HT-29 (cell line): Measurements from ENCODE around the gene CCDC87. TPM values are rescaled to one million over a fixed set of nuclear protein-coding genes. Genes with fewer than 3 reads are reported as not detected.
"Not testable (repeated sequence)": the region's sequence is repeated elsewhere in the genome, so short reads cannot be mapped to it uniquely, and the experiment has no call there.

Experiments
- DNase-seq: peaks from one replicate; pipeline ENCODE4 v3.0.0-alpha.2; 2015; ENCODE audit warnings: low spot score
- total RNA-seq: library from RNA; depleted of rRNA; stranded (reverse); fragments of >200 nt; shearing (Covaris generic); gene quantifications from 2 replicates; pipeline ENCODE4 v1.2.3, GENCODE V29; 2014

The CCDC87 gene
- total RNA-seq, 1 experiment from 2014 or later, result 0.79 TPM

DNA sequence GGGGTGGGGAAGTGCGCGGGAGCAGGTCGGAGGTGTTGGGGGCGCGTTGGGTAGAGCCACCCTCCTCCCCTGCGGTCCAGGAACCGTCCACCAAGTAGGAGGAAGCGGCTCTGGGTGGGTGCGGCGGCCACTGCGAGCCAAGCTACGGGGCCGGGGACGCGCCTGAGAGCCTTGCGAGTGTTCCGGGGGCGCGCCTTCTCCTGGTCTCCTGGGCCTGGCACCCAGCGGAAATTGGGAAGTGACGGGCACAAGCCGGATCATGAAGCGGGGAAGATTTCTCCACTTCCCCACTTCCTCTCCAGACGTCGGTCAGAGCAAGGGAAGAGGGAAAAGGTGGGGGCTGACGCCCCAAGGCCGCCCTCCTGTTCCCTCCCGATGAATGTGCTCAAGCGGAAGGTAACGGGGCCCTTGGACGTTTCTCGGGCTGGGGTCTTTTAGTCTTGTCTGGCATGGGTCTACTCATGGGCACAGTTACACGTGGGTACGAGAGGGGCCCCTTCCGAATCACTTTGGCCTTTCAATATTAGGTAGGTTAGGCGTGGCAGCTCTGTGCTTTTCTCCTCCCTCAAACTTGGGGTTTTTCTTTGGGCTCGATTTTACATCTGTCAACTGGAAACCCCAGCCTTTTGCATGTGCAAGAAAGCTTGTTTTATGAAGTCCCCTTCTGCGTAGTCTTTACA, 24.4 kb upstream of the CCDC87 start:
- DNase-seq, result no peak

DNA sequence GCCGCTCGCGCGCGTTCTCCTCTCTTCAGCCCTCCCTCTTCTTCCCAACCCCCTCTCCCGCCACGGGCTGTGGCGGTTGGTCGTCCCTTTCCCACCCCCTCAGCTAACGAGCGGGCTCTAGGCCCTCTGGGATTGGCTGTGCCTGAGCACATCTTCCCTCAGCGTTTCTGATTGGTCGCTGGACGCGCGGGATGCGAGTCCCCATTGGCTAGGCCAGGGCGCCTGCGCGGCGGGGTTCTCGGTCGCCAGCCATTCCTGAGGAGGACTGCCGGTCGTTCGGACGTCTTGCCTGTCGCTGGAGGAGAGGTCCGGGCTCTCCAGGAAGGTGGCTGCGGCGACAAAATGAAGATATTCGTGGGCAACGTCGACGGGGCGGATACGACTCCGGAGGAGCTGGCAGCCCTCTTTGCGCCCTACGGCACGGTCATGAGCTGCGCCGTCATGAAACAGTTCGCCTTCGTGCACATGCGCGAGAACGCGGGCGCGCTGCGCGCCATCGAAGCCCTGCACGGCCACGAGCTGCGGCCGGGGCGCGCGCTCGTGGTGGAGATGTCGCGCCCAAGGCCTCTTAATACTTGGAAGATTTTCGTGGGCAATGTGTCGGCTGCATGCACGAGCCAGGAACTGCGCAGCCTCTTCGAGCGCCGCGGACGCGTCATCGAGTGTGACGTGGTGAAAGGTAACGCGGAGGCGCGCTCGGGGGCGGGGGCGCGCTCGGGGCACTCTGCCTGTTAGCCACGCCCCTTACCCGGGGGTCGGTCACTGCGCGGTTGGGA, 23.7 kb upstream of the CCDC87 start, which contains the start of gene RBM14:
TSS of gene RBM14 (plus strand) at position 252 of the 776 bp plus-strand sequence. CDS start at position 343, 91 bp downstream.
- peak; percentile 100 for DNase-seq

DNA sequence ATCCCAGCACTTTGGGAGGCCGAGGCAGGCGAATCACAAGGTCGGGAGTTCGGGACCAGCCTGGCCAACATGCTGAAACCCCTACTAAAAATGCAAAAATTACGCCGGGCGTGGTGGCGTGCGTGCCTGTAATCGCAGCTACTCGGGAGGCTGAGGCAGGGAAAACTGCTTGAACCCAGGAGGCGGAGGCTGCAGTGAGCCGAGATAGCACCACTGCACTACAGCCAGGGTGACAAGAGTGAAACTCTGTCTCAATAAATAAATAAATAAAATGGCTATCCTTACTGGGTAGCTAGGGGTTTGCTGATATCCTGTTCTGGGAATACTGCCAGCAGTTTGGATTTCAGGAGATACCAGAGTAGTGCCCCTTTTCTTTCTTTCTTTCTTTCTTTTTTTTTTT, 21.2 kb upstream of the CCDC87 start:
- DNase-seq, result no peak

DNA sequence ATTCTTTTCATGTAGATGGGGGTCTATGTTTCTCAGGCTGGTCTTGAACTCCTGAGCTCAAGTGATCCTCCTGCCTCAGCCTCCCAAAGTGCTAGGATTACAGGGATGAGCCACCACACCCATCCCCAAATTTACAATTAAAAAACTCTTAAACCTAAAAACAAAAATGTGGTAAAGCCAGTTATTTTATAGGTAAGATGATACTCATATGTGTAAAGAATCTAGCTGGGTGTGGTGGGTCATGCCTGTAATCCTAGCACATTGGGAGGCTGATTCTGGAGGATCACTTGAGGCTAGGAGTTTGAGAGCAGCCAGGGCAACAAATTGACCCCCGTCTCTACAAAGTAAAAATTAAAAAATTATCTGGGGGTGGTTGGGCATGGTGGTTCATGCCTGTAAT, 19.6 kb upstream of the CCDC87 start:
- DNase-seq, result no peak

DNA sequence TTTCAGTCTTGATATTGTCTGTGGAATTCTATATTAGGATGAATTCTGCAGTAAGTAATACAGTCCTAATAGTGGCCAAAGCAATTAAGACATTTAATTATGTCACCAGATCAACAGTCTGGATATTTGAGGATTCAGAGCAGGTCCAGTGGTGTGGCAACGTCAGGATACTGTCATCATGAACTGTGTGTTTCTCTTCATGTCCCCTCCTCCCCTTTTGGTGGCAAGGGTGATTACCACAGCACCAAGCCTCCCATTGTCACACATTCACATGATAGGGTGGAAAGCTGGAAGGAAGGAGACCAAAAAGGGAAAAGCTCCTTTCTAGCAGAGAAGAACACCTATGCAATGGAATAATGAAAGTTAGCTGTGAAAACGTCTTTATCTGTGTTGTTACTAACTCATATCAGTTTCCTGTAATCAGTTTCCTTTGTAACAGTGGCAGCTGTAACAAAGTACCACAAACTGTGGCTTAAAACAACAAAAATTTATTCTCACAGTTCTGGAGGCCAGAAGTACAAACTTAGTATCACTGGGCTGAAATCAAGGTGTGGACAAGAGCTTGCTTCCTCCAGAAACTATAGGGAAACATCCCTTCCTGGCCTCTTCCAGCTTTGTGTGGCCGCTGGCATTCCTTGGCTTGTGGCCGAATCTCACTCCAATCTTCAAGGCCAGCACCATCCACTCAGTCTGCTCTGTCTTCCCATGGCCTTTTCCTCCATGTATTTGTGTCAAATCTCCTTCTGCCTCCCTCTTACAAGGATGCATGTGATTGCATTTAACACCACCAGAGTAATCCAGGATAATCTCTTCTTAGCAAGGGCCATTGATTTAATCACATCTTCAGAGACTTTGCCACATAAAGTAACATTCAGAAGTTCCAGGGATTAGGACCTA, 17.1 kb upstream of the CCDC87 start:
- DNase-seq, result no peak

DNA sequence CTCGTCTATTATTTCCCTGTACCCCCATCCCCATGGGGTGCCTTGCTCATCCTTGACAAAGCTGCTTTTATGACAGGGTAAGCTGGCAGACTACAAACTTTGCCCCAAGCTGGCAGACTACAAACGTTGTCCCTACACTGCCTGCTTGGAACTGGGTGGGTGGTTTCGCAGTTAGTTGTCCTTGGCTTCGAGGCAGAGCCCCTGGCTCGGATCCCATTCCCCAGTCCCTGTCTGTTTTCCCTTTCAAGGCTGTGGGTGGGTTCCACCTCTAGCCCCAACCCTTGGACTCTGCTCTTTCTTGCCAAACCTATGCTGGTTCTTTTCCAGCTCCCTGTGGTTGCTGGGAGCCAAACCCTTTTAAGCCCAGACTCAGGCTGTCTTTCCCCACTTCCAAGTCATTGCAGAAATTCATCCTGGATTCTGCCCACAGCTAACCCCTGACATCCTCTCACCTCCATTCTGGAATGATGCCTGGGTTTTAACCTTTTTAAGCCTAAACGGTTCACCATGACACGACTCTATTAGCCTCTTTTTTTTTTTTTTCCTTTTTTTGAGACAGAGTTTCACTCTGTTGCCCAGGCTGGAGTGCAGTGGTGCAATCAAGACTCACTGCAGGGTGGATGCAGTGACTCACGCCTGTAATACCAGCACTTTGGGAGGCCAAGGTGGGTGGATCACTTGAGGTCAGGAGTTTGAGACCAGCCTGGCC, 14.4 kb upstream of the CCDC87 start:
- DNase-seq, result peak; percentile 58

DNA sequence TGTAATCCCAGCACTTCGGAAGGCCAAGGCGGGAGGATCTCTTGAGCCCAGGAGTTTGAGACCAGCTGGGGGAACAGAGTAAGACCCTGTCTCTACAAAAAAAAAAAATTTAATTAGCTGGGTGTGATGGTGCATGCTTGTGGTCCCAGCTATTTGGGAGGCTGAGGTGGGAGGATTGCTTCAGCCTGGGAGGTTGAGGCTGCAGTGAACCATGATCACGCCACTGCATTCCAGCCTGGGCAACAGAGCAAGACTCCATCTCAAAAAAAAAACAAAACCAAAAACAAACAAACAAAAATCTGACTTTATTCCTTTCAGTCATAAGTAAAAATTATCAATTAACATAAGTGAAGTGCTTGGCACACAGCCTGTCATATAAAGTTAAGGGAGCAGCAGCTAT, 13.7 kb upstream of the CCDC87 start:
- not testable (repeated sequence) for DNase-seq

DNA sequence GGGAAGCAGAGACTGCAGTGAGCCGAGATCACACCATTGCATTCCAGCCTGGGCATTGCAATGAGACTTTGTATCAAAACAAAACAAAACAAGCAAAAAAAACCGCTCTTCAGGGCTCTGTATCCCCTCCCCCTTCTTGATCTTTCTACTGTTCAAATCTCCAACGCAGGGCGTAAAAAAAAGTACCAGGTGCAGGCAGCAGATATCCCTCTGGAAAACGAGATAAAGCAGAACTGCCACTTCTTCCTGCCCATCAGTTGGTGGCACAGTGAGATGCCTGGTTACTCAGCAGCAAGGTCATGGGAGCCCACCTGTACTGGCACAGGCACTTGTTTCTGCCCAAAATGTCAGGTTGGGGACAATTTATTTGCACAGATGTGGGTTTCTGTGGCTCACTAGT, 11.3 kb upstream of the CCDC87 start:
- DNase-seq, result no peak

DNA sequence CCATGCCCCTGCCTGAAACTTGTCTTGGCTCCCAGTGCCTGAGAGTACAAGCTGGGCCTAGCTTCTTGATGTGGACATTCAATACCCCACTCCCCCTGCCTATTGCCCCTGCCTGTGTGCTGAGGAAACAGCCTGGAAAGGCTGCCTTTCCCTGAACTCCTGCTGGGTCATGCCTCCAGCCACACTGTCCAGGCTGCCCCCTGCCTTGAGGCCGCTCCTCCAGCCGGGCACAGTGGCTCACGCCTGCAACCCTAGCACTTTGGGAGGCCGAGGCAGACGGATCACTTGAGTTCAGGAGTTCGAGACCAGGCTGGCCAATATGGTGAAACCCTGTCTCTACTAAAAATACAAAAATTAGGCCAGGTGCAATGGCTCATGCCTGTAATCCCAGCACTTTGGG, 10.2 kb upstream of the CCDC87 start:
- no peak for DNase-seq

DNA sequence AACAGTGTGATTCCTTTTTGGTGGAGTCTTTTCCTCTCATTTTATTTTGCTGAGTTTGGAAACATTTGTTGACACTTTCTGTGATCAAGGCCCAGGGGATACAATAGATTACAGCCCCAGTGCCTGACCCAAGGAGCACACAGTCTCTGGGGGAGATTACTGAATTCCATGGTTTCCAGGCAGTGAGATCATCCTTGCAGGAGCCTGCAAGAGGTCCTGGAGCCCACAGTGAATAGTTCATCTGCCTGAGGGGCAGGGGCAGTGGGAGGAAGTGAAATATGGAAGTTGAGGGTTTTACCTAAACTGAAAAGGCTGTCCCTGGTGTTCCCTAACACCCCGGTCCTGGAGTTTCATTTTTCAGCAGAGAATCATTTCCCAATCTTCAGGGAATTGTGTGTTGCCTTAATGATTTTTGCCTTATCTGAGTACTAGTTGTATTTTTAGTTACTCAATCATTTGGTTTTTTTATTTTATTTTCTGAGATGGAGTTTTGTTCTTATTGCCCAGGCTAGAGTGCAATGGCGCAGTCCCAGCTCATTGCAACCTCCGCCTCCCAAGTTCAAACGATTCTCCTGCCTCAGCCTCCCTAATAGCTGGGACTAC, 7.9 kb upstream of the CCDC87 start:
- no peak for DNase-seq

DNA sequence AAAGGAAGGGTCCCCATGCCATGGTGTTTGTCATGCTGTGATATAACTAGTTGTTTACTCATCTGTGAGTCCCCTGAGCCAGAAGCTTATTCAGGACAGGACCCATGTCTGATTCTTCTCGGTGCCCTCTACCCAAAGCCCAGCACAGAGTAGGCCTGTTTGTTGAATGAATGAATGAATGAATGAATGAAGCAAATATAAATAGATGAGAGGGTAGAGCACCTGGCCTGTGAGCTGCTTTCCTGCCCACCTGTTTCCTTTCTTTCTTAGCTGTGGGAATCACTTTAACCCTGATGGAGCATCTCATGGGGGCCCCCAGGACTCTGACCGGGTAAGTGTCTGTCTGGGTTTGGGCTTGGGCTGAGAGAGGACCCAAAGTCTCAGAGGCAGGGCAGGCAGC, 7.4 kb upstream of the CCDC87 start:
- DNase-seq, result no peak

DNA sequence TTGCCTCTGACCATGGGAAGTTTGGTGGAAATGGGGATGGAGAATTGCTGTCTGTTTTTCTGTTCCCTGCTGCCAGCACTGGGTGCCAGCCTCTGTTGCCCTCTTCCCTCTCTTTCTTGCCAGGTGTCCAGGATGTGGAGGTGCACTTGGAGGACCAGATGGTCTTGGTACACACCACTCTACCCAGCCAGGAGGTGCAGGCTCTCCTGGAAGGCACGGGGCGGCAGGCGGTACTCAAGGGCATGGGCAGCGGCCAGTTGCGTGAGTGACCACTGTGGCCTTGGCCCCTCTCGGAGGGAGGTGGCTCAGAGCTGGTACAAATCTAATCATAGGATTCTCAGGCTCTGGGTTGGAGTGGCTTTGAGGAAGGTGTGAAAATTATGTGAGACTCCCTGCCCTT, 6.1 kb upstream of the CCDC87 start:
- no peak for DNase-seq

DNA sequence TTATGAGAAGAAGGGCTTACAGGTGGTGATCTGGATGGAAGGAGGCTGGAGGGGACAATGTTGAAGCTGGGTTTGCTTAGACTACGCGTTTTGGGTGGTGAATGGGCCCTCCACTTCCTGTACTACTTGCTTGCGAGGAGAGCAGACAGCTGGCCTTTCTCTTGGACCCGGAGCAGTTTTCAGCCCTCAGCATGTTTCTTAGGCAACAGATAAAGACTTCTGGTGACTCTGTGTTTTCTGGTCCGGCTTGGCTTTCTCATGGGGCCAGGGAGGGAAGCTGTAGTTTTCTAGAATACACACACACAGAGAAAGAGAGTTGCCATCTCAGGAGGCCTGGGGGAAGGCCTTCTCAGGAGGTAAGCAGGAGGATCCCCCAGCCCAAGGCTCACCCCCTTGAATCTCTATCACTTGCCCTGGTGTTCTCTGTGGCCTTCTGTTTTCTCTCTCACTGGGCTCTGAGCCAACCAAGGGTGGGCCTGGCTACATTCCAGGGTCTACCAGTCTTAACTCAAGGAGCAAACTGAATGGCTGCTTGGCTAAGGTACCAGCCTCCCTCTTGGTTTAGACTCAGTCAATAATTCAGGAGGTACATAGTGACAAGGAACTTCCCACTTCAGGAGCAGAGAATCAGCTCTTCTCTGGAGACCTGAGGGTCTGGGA, 2.5 kb upstream of the CCDC87 start:
- peak; percentile 45 for DNase-seq

DNA sequence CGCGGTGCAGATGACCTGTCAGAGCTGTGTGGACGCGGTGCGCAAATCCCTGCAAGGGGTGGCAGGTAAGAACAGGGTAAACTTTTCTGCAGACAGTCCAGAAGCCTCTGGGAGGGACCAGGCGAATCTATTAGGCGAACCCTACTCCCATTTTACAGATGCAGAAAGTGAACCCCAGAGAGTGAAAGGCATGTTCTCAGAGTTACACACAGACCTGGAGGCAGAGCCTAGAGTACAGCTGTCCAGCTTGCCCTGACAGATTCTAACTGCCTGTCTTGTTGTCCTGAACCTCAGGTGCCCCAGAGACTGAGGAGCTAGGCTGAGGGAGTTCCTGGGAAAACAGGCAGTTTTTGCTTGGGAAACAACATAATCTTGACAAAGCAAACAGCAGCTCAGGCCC, 787 bp upstream of the CCDC87 start:
- no peak for DNase-seq

DNA sequence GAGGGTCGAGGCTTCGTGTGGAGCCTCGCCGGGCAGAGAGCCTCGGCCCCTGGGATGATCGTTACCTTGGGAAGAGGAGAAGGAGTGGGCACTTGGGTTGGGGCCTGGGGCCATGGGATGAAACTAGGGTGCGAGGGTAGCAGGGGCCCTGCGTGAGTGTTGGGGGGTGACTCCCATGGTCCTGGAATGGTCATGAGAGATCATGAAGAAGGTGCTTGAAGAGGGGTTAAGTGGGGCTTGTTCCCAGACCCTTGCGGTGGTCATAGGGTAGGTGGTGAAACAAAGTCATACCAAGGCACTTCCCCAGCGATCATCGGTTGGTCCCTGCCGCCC, 406 bp upstream of the CCDC87 start:
- no peak for DNase-seq

DNA sequence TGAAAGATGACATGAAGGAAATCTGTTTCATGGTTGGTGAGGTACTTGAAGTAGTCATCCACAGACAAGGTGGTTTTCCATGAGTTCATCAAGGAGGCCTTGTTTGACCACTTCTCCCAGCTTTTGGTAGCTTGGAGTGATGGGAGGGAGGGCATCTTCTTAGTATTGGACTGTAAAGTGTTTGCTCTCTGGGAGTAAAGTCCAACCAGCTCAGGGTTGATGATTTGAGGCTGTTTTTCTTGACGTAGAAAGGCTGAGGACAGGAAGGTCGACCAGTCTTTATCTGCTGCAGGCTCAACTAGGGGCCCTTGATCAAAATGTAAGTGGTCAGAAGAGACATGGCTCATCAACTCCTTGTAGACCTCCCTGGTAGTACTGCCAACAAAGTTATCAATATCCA, 1.7 kb downstream of the CCDC87 start:
- DNase-seq, result no peak

DNA sequence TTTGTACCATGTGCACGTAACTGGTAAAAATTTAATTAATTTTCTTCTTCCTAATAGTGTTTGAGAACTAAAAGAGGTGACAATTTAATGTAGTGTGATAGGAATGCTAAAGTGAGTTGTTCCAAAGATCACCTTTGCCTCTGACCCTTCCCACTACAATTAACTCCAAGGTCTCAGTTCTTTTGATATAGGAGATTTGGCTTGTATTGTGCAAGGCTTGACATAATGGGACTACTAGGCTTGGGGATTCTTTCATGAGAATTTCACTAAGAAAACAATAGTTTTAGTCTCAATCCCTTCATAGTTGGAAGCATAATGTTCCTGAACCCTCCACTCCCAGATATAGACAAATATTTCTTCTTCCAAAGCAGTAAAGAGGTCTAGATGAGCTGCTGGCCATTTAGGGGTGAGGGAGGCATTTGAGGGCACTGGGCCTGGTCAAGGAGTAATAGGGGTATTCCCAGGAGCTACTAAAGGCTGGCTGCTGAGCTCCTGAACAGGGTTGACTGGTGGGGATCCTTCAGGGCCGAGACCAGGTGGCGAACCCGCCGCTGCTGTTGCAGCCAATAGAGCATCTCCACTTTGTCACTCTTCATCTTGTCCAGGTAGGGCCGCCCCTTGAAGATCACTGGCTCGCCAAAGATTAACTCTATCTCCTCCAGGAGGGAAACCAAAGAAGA, 2.7 kb downstream of the CCDC87 start:
- no peak for DNase-seq

DNA sequence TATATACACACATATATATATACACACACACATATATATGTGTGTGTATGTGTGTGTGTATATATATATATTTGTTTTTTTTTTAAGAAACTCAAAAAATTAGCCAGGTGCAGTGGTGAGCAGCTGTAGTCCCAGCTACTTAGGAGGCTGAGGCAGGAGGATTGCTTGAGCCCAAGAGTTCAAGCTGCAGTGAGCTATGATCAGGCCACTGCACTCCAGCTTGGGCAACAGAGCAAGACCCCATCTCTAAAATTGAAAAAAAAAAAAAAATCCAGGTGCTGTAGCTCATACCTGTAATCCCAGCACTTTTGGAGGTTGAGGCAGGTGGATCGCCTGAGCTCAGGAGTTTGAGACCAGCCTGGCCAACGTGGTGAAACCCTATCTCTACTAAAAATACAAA, 3.5 kb downstream of the CCDC87 start:
- DNase-seq, result not testable (repeated sequence)

DNA sequence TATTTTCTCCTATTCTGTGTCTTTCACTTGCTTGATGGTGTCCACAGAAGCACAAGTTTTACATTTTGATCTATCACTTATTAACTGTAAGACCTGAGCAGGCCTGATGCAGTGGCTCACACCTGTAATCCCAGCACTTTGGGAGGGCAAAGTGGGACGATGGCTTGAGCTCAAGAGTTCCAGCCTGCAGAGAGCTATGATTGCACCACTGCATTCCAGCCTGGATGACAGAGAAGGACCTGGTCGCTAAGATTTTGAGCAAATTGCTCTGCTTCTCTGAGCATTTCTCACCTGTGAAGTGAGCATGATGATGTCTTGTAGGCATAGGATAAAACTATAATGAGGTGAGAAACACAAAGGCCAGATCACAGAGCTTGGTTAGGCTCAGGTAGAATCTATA, 6.7 kb downstream of the CCDC87 start:
- no peak for DNase-seq

DNA sequence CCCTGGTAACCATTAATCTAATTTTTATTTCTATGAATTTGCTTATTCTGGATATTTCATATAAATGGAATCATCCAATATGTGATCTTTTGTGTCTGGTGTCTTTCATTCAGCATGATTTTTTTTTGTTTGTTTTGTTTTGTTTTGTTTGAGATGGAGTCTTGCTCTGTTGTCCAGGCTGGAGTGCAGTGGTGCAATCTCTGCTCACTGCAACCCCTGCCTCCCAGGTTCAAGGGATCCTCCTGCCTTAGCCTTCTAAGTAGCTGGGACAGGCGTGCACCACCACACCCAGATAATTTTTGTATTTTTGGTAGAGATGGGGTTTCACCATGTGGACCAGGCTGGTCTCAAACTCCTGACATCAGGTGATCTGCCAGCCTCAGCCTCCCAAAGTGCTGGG, 7.4 kb downstream of the CCDC87 start:
- not testable (repeated sequence) for DNase-seq
